HG02763 (cell line): ENCODE results near the gene PRKRA.
"Not testable (repeated sequence)": the region's sequence is repeated elsewhere in the genome, so short reads cannot be mapped to it uniquely, and the experiment has no call there.

ENCODE experiments used
- ATAC-seq: cut with Tn5 transposase; IDR thresholded peaks from one replicate; pipeline ENCODE4 v1.9.1; 2021; ENCODE audit warnings: mild to moderate bottlenecking, moderate library complexity; ENCODE audit not compliant: unreplicated experiment

PRKRA gene

DNA sequence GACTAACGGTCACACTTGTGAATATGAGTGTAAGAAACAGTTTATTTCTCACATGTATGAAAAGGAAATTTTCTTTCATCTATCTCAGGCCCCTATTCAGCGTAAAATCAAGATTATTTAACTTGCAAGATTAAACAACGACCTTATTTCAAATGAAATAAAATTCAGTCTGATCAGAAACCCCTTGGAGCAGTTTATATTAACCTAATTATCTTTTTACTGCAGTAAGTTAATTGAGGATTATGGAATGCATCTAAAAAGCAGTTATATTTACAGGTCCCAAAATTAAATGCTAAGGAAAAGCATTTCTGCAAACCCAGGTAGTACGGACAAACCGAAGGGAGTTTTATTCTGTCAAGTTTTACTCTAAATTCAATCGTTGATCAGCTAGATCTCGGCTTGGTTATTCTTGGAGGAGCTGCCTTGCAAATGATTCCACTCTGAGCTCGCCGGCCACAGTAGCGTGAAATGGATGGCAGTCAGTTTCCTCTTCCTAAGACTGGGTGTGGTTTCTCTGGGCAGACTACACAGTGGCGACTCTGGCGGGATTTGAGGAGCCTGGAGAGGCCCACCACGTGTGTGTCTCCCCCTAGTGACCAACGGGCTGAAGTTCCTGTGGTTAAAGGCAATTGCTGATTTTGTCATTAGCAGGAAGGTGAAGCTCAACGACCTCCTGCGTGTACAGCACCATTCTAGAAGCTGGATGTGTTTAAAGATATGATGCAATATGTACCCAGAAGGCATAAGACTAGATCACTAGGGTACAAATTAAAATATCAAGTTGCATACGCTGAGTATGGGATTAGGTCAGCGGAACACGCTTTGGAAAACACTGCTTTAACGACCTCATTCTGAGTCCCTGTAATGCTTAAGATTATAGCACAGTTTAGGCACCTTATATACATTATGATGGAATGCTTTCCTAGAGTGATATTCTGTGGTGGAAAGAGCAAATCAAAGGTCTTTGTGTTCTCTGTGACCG, 36.4 kb downstream of the PRKRA start:
- peak; percentile 81 for ATAC-seq

- ATAC-seq, result peak; percentile 76
Observed at GRCh38 chr2:178413472-178414265, 37.3 kb downstream of the PRKRA start.

- ATAC-seq, result not testable (repeated sequence)
Observed at GRCh38 chr2:178412453-178412852, 38.5 kb downstream of the PRKRA start.

DNA sequence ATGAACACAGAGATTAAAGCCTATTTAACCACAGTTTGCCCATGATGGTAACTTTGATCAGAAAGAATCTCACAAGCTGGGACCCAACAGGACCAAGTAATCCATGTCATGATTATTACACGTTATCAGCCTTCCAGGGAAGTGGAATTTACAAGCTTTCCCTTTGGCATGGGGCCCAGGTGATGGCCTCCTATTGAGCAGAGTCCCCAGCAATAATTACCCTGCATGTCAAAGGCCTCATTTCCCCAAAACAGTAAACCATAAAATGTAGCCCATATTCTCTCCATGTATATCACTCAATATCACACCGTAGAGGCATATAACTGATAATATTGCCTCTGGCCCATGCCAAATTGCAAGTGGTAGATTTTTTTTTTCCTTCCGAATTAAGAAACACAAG, 38.9 kb downstream of the PRKRA start:
- no peak for ATAC-seq

GRCh38 chr2:178409261-178409660, 41.7 kb downstream of the PRKRA start:
- ATAC-seq, result no peak

DNA sequence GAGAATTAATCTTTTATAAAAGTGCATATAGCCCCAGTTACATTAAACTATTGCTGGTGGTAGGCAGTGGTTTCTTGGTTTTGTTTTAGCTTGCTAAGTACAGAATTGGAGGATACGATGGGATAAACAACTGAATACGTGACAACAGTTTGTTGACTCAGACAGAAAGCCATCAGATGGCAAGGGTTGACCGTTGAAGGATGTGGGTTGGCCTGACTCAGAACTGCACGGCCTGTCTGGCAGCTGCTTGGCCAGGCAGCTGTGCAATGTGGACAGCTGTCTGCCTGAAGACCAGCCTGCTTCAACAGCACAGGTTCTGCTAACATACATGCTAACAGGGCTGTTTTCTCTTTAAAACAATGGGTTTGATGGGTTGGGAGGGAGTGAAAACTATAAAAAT, 46.6 kb downstream of the PRKRA start:
- peak; percentile 100 for ATAC-seq

DNA sequence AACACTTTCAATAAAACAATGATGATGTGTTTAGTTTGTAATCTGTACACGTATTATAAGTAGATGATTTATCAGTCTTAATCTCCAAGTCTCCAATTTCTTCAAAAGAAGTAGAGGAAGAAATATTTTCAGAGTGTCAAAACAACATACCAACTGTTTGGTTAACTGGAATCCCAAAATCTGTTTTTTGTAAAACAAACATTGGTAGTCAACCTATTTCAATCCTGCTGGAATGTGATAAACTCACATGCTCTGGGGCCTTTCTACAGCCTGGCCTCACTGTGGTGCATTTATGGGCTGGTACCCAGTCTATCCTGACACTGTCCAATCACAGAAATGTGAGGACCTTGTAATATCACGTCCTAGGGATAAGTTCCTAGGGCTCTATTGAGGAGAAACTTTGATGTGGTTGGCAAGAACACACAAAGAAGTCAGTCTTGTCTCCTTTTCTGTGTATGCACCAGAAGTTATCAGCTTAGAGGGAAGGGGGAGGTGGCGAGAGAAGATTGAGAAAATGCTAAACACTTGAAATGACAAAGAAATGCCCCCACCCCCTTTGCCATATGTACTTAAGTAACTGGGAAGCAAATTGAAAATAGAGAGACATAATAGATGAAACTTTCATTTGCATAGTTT, 47.2 kb downstream of the PRKRA start:
- peak; percentile 28 for ATAC-seq

GRCh38 chr2:178401994-178402437, 49.0 kb downstream of the PRKRA start:
- ATAC-seq, result no peak

- peak; percentile 74 for ATAC-seq
Observed at GRCh38 chr2:178397002-178397605, 53.9 kb downstream of the PRKRA start.

DNA sequence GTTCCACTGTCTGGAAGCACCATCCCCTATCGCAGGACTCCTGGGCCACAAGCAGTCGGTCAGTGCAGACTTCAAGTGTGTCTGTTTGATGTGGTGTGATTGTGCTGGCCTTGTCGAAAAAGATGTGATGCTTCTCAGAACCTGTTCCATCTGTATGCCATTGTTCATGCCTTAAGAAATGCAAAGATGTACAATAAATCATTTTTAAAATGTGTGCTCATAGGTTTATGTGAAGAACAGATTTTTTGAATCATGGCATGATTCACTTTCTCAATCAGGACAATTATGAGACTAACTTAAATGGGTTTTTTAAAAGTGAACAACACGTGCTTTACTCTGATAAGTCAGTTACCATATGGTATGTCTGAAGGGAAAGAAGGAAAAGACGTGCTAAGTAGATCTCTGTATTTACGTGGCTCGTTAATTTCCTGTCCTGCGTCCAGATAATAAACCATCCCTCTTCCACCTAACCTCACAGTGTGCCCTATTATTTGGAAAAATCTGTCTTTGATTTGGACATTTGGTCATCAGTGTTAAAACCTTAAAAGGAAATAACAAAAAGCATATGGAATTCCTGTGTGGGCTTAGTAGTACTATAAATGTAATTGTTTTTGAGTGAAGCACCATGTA, 54.9 kb downstream of the PRKRA start:
- no peak for ATAC-seq

GRCh38 chr2:178395295-178395694, 55.7 kb downstream of the PRKRA start:
- no peak for ATAC-seq

DNA sequence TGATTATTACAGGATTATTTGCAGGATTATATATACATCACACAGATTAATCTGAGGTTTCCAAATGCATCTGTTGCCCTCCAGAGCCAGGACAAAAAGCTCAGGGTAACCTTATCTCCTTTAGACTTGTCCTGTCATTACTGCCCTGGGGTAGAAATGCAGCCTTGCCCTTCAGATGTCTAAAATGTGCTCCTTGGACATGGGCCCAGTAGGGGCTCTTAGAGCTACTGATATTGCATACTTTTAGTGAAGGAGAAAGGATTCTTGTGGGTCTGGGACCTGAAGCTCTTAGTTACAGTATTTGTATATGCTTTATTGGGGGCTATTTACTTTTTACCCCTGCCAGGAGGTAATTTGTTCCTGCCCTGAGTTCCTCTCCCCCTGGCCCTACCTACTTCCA, 56.1 kb downstream of the PRKRA start:
- no peak for ATAC-seq

GRCh38 chr2:178392215-178392614, 58.8 kb downstream of the PRKRA start:
- no peak for ATAC-seq

GRCh38 chr2:178391701-178392100, 59.3 kb downstream of the PRKRA start:
- no peak for ATAC-seq

GRCh38 chr2:178388287-178388686, 62.7 kb downstream of the PRKRA start:
- no peak for ATAC-seq

GRCh38 chr2:178386986-178387597, 63.9 kb downstream of the PRKRA start:
- no peak for ATAC-seq

DNA sequence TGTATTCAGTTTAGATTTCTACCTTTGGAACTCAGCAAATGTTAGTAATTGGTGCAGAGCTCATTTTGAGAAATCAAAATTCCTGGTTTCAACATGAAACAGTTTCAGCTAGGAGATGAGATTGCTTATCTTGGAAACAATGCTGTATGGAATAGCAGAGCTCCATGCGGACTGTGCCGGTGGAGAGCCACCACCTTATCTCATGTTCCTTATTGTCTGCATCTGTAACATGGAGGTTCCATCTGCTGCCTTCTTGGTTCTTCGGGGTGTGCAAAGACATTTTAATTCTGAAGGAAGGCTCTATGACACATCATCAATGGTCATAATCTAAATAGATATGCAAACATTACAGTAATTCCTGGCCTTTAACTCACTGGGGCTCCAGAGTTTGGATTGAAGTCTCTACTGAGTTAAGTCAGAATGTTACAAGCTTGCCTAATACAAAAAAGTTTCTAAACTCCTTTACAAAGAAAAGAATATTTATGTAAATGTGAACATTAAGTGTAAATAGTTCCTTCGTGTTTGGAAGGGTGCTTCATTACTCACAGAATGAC, 65.3 kb downstream of the PRKRA start:
- ATAC-seq, result no peak

- ATAC-seq, result no peak
Observed at GRCh38 chr2:178383718-178384117, 67.3 kb downstream of the PRKRA start.
